ENCODE data around the gene OOSP4A.

OOSP4A gene
- 0 reads per million in 4 experiments for total RNA-seq

DNA sequence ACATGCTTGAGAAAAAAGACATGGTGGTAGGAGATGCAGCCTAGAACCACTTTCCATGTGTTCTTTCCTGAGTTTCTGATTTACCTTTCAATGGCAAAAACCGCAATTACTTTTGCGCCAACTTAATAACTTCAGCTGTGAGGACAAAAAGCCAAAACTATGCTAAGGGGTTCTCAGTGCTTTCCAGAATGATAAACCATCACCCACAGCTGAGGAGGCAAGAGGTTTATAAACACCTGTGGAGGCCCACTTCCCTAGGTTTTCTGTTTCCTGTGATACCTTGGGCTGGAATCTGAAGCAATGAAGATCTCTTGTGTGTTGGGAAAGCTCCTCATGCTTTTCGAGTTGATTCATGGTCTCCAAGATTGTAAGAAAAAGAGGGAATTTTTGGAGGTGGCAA, at the start of gene OOSP4A:
OOSP4A (plus strand) TSS at position 301 of the 400 bp plus-strand sequence; CDS start at position 301, 0 bp downstream.
- DNase-seq = no peak

DNA sequence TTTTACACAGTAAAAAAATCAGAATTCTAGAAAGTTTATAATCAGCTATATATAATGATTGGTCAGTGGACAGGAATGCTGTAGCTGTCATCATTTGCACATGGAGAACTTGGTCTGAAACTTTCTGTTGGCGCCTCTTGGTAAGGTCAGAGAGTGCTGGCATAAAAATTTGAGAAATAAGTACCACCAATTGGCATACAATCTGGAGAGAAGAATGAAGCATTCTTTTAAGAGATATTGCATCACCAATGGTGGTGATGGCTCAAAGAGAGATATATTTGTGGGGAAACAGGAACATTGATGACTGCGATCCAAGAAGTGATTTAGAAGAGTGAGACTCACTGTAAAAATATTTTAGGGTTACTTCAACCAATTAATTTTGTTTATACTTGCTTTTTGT, 45.4 kb upstream of the OOSP4A start:
- no peak for DNase-seq

DNA sequence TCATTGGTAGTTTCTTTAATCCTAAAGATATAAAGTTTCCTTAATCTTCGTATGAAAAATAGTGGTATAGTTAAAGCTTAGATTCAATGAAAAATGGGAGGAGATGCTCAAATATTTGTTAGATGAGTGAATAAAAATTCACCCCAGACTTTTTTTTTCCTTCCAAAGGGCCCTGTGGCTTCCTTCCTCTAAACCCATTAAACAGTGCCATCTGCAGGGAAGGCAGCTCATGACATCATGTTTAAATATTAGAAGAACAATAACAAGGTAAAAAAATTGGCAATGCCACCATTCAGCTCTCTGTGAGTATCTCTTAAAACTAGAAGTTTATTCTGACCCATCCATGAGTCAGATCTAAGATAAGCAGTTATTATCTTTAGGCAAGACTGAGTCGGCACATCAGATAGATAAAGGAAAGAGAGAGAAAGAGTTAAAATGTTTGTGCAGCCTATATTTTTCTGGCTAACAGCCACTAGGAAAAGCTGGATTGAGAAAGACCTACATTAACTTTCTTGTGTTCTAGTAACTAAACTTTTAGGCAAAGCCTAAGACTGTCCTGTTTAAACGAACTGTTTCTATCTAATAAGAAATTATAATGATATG, 44.7 kb upstream of the OOSP4A start:
- no peak for DNase-seq

DNA sequence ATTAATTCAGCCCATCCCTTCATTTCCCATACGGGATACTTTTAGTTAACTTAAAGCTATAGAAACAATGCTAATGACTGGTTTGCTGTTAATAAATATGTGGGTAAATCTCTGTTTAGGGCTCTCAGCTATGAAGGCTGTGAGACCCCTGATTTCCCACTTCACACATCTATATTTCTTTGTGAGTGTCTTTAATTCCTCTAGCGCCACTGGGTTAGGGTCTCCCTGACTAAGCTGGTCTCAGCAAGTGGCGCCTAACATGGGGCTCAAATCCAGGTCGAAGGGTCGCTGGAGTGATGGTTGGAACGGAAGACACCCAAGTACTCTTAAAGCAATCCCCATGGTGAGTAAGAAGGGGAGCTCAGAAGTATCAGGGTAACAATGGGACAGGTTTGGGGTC, 40.0 kb upstream of the OOSP4A start:
- no peak for DNase-seq

DNA sequence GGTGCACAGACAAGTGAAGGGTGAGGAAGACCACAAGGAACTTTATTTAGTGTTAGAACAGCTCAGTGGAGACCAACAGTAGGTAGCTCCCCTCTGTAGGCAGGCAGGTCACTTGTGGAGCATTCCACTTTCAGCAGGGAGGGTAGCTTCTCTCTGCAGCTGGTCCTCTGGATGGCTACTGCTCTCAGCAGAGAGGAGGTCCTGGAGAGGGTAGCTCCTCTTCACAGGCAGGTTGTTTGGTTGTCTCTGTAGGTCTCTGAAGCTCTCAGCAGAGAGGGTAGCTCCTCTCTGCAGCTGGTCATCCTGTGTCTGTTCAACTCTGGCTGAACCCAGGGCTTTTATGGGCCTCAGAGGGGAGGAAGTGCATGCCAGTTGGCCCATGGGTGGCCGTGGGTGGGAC, 32.1 kb upstream of the OOSP4A start:
- no peak for DNase-seq

DNA sequence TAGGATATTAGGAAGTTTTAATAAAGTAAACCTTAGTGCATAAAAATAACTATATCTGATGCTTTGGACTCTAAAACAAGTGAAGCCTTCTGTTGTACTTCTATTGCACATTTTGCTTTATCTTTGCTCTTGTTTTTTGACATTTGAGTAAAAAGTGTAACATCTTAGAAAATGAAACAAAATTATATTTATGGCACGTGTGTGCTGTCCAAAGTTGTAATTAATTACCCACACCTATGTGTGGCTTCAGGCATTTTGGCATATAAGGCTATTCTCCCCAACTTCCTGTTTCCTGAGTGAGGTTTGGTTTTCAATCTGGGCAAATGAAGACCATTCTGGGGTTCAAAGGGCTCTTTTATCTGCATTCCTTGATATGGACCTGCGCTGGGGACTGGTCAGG, 25.7 kb upstream of the OOSP4A start, which contains the start of gene OOSP1:
OOSP1 (plus strand) TSS at position 301 of the 400 bp plus-strand sequence; CDS start at position 324, 23 bp downstream.
- DNase-seq = no peak

DNA sequence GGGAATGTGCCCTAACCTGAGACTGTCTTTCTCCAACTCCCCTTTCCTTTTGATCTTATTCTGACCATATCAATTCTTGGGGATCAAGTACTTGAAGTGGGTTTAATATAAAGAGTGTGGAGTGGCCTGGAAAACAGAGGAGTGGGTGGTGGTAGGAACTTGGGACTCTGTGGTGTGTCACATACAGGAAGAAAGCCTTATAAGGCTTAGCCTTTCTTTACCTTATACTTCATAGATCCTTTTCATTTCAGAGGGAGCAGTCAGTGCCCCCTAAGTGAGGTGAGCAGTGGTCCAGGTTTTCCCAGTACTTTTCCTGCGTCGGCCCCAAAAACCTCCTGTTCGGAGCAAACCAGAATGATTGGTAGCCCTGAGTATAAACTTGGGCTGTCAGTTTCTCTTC, 25.1 kb upstream of the OOSP4A start:
- no peak for DNase-seq

DNA sequence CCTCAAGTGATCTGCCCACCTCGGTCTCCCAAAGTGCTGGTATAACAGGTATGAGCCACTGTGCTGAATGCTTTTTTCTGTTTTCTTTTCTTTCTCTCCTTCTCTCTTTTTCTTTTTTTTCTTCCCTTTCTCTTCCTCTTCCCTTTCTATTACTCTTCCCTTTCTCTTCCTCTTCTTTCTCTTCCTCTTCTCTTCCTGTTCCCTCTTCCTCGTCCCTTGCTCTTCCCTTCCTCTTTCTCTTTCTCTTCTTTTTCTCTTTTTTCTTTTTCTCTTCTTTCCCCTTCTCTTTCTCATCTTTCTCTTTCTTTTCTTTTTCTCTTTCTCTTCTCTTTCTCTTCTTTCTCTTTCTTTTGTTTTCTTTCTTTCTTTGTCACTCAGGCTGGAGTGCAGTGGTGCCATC, 24.4 kb upstream of the OOSP4A start:
- DNase-seq = no peak

DNA sequence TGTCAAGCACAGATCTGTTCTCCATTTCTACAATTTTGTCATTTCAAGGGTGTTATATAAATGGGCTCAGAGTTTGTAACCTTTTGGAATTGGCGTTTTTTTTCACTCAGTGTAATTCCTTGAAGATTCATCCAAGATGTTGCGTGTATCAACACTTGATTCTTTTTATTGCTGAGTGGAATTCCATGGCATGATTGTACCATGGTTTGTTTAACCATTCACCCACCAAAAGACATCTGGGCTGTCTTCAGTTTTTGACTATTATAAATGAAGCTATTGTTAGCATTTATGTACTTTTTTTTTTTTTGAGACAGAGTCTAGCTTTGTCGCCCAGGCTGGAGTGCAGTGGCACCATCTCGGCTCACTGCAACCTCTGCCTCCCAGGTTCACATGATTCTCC, 22.7 kb upstream of the OOSP4A start:
- DNase-seq = no peak

DNA sequence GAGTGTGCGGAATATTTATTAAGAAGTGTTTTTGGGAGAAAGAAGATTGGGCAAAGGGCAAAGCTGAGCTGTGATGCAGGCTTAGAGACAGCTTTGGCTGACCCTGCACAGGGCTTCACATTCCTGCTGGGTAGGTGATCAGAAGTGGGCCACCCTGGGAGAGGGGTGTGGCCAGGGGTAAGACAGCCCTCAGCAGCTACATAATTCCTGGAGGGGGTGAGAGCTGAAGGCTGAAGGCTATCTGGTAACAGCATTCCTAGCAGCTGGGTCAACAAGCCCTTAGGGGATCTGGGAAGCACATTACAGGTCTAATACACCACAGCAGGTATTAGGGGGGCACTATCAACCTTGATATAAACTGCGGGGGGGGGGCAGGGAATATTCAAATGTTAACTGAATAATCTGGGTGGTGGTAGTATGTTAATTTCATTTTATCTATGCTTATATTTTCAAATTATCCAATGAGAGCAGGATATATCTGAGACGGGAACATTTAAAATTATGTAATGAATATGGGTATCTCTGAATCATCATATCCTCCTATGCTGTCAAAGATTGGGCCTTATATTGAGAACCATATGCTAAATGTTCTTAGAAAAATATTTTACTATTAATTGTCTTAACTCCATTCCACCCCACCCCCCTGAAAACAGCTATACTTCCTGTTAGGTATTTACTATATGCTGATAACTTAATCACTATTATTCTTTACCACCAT, 19.7 kb upstream of the OOSP4A start:
- no peak for DNase-seq

DNA sequence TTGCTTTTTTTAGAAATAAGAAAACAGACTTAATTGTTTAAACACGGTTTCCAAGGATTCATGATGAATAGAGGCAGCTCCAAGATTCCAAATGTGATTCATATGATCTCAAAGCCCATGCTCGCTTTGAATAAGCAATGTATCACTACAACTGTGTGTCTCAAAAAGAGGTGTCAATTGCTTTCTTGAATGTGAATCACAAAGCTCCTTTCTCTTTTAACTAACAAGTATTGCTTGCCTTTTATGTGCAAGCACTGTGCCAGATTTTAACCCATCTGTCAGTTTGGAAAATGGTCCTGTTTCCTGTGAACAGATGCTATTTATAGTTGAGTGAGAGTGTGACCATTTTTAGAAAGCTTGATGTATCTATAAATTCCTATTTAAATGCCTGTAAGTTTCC, 19.1 kb upstream of the OOSP4A start:
- no peak for DNase-seq

DNA sequence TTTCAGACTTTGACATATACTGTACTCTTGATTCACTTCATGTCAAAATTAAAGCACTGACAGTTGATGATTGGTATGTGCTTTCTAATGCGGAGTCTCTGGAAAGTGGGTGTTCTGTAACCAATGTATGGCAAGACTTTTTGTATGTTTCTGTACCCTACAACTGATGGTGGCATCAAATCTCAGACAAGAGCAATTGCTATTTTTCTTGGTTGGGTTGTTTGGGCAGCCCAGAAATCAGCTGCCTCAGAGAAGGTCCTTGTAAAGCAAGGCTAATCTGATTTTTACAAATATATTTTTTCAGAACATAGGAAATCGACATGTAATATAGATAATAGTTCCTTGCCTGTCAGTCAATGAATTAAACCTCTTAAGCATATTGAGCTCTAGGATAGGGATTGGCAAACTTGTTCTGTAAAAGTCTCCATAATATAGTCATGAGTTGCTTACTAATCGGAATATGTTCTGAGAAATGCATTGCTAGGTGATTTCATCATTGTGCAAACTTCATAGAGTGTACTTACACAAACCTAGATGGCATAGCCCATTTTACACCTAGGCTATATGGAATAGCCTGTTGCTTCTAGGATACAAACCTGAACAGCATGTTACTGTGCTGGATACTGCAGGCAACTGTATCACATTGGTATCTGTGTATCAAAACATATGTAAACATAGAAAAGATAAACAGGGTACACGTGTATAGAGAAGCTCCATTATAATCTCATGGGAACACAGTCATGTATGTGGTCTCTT, 10.2 kb upstream of the OOSP4A start:
- no peak for DNase-seq

DNA sequence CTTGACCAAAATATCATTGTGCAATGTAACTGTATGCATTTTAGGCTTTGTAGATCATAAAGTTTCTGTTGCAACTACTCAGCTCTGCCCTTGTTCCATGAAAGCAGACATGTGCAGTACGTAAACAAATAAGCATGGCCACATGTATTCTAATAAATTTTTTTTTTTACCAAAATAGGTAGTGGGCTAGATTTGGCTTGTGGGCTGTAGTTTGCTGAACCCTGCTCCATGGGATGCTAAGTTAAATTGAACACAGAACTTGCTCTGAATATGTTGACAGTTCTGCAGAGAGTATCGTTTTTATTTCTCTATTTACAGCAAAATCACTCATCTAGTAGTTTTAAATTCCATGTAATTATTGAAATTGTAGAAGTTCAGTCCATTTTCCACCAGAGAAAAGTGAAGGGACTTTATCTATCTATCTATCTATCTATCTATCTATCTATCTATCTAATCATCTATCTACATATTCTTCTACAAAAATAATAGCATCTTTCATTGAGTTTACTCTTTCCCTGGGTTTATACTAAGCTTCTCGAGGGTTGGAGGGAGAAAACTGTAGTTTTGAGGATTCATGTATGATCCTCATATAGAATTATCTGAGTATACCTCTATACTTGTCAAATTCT, 9.5 kb upstream of the OOSP4A start:
- DNase-seq = no peak

DNA sequence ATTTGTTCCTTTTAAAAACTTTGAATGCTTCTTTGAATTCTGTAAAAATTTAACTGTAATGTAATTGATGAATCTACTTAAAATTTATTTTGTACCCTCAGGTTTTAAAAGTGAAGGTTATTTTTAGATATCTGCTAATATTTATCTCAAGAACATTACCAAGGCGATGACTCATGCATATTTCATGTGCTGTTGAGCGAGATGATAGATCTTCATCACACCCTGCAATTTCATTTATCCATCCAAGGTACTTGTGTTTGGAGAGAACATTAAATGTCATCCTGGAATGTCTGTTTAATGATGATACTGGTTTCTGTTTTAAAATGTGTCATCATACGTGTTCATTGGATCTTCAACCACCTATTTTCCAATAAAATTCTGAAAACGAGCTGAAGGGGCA, 6.7 kb upstream of the OOSP4A start:
- no peak for DNase-seq

DNA sequence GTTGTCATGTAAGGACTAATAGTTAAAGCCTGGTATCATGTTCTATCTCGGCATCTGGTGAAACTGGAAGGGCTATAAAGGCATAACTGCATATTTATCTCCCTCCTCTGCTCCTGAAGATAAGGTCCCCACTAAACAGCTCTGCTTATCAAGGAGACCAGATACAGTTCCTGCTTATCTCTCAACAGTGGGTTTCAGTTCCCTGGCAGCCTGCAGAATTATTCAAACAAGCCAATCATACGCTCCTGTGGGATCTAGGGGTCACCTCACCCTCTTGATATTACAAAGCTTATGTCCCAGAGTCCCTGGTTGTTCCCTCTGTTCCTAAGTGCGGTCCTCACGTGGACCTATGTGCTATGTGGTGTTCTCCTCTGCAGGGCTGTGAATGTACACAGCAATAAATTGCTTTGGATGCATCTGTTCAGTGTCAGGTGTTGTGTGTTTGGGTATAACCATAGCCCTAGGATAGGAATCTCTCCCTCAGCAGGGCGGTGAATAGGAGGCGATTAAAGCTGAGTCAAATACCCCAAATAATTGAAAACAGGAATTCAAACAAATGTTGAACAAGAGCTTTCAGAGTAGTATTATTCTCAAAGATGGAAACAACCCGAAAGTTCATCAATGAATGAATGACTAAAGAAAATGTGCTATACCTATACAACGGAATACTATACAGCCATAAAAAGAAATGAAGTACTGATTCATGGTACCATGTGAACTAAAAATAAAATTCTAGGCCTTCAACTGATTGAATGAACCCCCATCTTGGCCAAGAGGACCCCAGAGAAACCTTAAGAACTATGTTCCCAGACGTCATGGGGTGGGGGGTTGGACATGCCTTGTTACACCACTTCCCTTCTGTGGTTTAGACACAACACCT, 3.1 kb upstream of the OOSP4A start:
- DNase-seq = no peak

DNA sequence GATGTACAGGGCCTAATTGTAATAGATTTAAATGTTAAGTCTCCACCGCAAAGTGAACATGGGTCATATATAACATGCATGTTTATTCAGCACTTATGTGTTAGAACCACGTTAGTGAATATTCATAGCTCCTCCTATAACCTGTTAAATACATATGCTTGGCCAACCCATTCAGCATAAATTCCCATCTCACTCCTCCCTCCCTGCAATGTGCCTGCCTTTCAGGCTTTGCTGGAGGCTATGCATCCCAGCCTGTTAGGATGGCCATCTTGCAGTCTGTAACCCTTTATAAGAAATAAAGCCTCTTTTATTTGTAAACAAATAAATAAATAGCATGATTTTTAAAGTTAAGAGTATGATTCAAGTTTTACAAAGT, 1.7 kb upstream of the OOSP4A start:
- DNase-seq = no peak

DNA sequence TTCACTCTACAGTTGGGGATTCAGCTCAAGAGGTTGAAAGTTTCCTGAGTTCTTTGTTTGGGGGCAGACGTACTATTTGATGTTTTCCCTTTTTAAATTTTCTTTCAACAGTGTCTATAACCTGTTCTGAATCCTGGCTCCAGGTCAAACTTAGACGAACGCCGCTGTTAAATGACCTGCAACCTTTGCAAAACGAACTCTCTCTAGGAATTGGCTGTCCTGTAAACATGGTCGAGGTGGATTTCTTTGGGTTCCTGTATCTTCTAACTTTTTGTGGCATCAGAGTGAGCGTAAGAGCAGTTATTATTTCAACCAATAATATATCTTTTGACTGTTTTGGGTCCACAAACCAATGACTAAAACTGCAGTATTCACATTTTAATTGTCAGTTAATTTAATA, 1.6 kb downstream of the OOSP4A start:
- no peak for DNase-seq

DNA sequence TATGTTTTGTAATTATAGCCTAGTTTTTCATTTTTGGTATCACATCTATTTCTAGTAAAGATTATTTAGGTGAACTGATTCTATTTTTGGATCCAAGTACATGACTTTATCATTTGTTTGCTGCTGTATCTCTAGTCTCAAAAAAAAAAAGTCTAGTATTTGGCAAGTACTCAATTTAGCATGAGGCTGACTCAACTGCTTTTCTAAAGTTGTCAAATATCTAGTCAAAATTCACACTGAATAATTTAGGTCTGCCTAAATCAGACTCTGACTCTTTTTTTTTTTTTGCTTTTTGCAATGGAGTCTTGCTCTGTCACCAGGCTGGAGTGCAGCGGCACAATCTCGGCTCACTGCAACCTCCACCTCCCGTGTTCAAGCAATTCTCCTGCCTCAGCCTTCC, 2.4 kb downstream of the OOSP4A start:
- DNase-seq = no peak

DNA sequence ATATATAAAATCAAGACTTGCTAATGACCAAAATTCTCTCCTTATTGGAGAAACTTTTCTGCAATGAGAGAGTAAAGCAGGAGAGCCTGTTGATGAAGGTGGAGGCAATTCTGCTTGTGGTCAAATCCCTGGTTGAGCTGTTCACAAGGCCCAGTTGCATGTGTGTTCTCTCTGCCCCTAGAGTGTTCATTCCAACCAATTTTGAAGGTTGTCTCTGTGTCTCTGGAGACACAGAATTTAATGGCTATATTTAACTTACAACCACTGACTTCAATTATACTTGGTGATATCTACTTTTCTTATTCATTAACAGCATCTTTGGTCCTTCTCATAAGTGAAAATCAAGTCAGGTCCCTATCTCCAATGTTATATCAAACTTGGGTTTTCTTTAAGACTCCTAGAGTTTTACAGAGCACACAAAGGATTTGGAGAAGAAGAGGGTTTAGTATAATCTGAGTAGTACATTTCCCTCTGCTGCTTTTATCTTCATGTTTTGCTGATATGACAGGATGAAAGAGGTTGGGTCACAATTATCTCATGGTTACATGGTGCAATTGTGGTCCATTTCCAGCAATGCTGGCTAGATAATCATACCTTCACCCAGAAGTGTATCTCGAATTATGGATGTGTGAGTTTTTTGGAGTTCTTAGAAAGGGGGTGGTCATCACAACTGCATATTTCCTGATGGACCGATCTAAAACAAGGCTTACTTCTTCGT, 4.0 kb downstream of the OOSP4A start:
- DNase-seq = no peak

DNA sequence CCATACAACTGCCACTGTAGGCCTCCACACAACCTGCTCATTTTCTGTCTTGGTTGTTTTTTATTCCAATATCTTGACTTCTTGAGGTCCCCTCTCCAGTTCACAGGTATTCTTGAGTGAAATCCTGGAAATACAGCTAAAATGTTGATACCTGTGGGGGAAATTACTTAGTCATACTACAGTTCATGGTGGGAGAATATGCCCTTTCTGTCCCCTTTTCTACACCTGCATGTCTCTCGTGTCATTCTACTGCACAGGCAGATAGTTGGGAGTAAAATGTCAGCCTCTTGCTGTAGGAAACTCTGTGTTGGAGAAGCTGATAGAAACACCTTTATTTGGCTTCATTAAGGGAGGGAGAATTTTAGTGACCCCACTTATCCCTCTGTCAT, 4.6 kb downstream of the OOSP4A start:
- no peak for DNase-seq

DNA sequence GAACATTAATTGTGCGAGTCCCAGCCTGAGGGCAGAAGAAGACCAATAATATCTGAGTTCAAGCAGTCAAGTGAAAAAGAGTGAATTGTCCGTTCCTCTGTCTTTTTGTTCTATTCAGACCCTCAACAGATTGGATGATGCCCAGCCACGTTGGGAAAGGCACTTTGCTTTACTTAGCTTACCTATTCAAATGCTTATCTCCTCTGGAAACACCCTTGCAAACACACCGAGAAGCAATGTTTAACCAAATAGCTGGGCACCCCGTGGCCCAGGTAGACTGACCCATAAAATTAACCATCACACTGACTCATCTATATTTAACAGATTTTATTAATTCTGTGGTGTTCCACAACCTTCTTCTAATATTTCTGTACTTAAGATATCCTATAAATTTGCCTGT, 9.3 kb downstream of the OOSP4A start:
- no peak for DNase-seq

Measured in effector CD8-positive, alpha-beta T cell (primary cell).